Measurements from ENCODE around the gene PTPRK. TPM values are rescaled to one million over a fixed set of nuclear protein-coding genes. Genes with fewer than 3 reads are reported as not detected.

PTPRK gene
- total and polyA plus RNA-seq, 10 of the 15 experiments (the other 5 are each of a cell fraction or from before 2014, with no cell fraction given) = 0.23 to 1.9 (median 0.55) TPM

GRCh38 chr6:128138694-128139093, 381.7 kb downstream of the PTPRK start (continued):
- TF ChIP-seq BHLHE40 (IDR thresholded peaks at IDR 0.05; ENCODE audit: borderline replicate concordance in 1 of 2, low read depth in 2 of 2, low read length in 1 of 2) (no peak), NR2C2 (IDR thresholded peaks at IDR 0.05; ENCODE audit: borderline replicate concordance, control insufficient read depth, insufficient read length, low read depth) (no peak), IRF5 (IDR thresholded peaks at IDR 0.05; ENCODE audit: borderline replicate concordance) (no peak)

GRCh38 chr6:128135325-128135724, 385.1 kb downstream of the PTPRK start:
- no peak overlapping the region for H3K9ac ChIP-seq (ENCODE audit: control insufficient read depth, insufficient read depth, low read length)
- H2AFZ ChIP-seq (ENCODE audit: control insufficient read depth, low read depth, low read length) = no peak overlapping the region
- POLR2A ChIA-PET = no interaction called here
- DNase-seq (ENCODE audit: low read depth, low spot score) (no peak), ATAC-seq (peak; percentile 83), FAIRE-seq (no peak)
- SMC1A ChIA-PET (ENCODE audit: uncharacterized antibody, unreplicated experiment) = no interaction called here
- RAD21 ChIA-PET (ENCODE audit: unreplicated experiment) = no interaction called here
- H3K79me2 ChIP-seq (ENCODE audit: control insufficient read depth, insufficient read depth, low read length) = no peaks in the 10 kb centered on the region
- H4K20me1 ChIP-seq (ENCODE audit: control insufficient read depth, insufficient read depth) = no peaks in the 10 kb centered on the region
- in situ Hi-C loops (cut with MboI) (no loop called here), intact Hi-C loops (cut with micrococcal nuclease; ENCODE audit: unreplicated experiment) (no loop called here)
- no peak overlapping the region for H3K4me2 ChIP-seq (ENCODE audit: control insufficient read depth, insufficient read depth)
- H3K36me3 ChIP-seq (ENCODE audit: control insufficient read depth in 2 of 2, insufficient read depth in 2 of 2, low read length in 1 of 2) = no peaks in the 10 kb centered on the region
- no peak overlapping the region for H3K4me3 ChIP-seq
- H3K9me3 ChIP-seq (replicated peaks; ENCODE audit: control insufficient read depth, insufficient read depth, low read length) = no peaks in the 10 kb centered on the region
- H3K27me3 ChIP-seq (replicated peaks in 1 of 2; ENCODE audit: control insufficient read depth in 2 of 2, insufficient read depth in 2 of 2, low read length in 1 of 2) = no peaks in the 10 kb centered on the region
- no peaks in the 10 kb centered on the region for H3K4me1 ChIP-seq (ENCODE audit: control insufficient read depth, insufficient read depth, low read length)
- CTCF ChIA-PET = no interaction called here
- no peak for TF ChIP-seq FOXM1 (IDR thresholded peaks at IDR 0.05; ENCODE audit: low read depth, low read length)
- no peak for TF ChIP-seq ATF3 (IDR thresholded peaks at IDR 0.05; ENCODE audit: borderline replicate concordance, extremely low read depth, low read depth, low read length)
- TF ChIP-seq TCF7 (IDR thresholded peaks at IDR 0.05; ENCODE audit: borderline replicate concordance) = no peak
- TF ChIP-seq CTCF (IDR thresholded peaks at IDR 0.05 in 2 of 3, conservative IDR thresholded peaks at IDR 0.05 in 1 of 3; ENCODE audit: control insufficient read depth in 2 of 3, extremely low read depth in 1 of 3, insufficient read depth in 1 of 3, low read depth in 3 of 3, low read length in 3 of 3) = no peak
- no peak for TF ChIP-seq CEBPZ (IDR thresholded peaks at IDR 0.05; ENCODE audit: low read depth, low read length)
- no peak overlapping the region for H3K27ac ChIP-seq (ENCODE audit: control insufficient read depth, insufficient read depth)
- no TSS peak for BruUV-seq (replicated peaks)

Measured in GM12878 (cell line).